Activated CD8-positive, alpha-beta memory T cell treated with anti-CD3 and anti-CD28 coated beads, Interleukin-2, amount 50 U/mL, for 48 hours (primary cell): ENCODE results near the gene IL17REL.

Source experiments
- DNase-seq: peaks from one replicate; pipeline ENCODE4 v3.0.0-alpha.2; 2020

The IL17REL gene

GRCh38 chr22:49966041-49966773, 46.4 kb downstream of the IL17REL start:
- DNase-seq: no peak

- peak; percentile 70 for DNase-seq
These were observed 47.2 kb downstream of the IL17REL start for GRCh38 chr22:49965091-49966040.

GRCh38 chr22:49964136-49965090, 48.2 kb downstream of the IL17REL start:
- DNase-seq: peak; percentile 63

- DNase-seq: peak; percentile 53
These were observed 48.9 kb downstream of the IL17REL start for GRCh38 chr22:49963647-49964026.

- DNase-seq: peak; percentile 59
These were observed 49.6 kb downstream of the IL17REL start for GRCh38 chr22:49962751-49963646.

- peak; percentile 90 for DNase-seq
These were observed 50.4 kb downstream of the IL17REL start for GRCh38 chr22:49962012-49962750.

GRCh38 chr22:49961601-49962011, 51.0 kb downstream of the IL17REL start:
- peak; percentile 77 for DNase-seq

GRCh38 chr22:49961005-49961600, 51.5 kb downstream of the IL17REL start:
- DNase-seq: peak; percentile 79

GRCh38 chr22:49960159-49961004, 52.2 kb downstream of the IL17REL start, which contains the start of gene PIM3:
TSS of gene PIM3 (plus strand) at chr22:49960772. CDS start at chr22:49960948, 176 bp downstream.
- DNase-seq: peak; percentile 95

GRCh38 chr22:49959782-49960158, 52.8 kb downstream of the IL17REL start:
- DNase-seq: peak; percentile 79

- no peak for DNase-seq
These were observed 53.4 kb downstream of the IL17REL start for GRCh38 chr22:49958931-49959781.

- DNase-seq: no peak
These were observed 54.1 kb downstream of the IL17REL start for GRCh38 chr22:49958366-49958921.

- no peak for DNase-seq
These were observed 54.7 kb downstream of the IL17REL start for GRCh38 chr22:49957826-49958365.

- DNase-seq: no peak
These were observed 55.4 kb downstream of the IL17REL start for GRCh38 chr22:49956914-49957825.

- DNase-seq: no peak
These were observed 56.2 kb downstream of the IL17REL start for GRCh38 chr22:49956418-49956770.

GRCh38 chr22:49955581-49956417, 56.8 kb downstream of the IL17REL start:
- DNase-seq: no peak
